HG02571 (cell line): ENCODE data around the gene OGFOD3.

Experiments
- ATAC-seq: cut with Tn5 transposase; IDR thresholded peaks from one replicate; pipeline ENCODE4 v1.9.1; 2021; ENCODE audit warnings: mild to moderate bottlenecking, moderate library complexity; ENCODE audit not compliant: unreplicated experiment

OGFOD3 gene

DNA sequence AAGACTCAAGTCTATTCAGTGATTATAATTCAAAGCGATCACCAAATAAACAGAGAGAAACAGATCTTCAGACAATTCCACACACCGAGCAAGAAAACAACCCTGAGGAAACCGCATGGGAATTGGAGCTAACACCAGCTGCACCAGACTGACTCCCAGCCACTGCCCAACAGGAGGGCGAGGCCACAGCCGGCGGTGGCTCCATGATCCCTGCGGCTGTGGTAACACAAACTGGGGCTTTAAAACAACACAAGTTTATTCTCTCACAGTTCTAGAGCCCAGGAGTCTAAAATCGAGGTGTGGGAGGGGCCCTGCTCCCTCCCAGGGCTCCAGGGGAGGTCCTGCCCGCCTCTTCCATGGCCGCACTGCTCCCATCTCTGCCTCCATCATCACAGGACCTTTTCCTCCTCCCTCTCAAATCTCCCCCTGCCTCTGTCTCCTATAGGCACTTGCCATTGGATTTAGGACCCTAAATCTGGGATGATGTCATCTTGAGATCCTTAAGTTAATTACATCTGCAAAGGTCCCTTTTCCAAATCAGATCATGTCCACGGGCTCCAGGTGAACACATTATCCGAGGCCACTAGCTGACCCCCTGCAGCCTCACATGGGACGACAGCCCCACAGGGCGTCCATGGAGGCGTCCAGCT, 10.0 kb downstream of the OGFOD3 start:
- no peak for ATAC-seq

DNA sequence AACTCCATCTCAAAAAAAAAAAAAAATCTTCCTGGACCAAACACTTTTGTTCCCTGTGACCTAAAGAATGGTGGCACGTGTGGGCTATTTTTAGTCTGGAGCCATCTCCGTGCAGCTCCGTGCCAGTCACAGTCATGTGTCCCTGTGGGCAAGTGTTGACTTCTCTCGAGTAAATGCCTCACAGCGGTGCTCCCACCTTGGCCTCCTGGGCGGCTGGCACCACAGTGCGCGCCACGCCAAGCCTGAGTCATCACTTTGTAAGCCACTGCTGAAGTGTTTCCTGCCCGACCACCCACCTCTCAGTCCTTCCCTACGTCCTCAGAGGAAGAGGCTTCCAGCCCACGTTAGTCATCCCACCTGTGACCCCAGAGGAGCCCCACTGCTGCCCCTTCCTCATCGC, 11.1 kb downstream of the OGFOD3 start:
- ATAC-seq, result no peak

DNA sequence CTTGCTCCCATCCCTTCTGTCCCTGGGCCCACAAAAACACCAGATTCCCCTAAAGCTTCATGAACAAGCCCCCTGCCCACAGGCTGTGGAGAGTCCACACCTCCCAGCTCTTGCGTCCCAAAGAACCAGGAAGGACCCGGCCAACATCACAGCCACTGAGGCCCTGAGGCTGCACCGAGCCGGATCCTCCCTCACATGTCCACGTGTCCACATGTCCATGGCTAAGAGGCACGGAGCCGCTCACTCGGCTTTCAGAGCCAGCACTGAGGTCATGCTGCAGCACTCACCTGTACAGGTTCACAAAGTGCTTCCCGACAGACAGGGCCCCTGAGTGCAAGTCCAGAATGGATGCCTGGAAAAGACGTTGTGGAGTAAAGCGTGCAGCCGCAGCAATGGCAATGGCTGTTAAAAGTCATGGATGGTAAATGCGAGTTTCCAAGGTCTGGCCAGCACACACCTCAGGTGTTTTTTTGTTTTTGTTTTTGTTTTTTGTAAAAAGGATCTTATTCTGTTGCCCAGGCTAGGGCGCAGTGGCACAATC, 12.2 kb downstream of the OGFOD3 start:
- ATAC-seq, result no peak

DNA sequence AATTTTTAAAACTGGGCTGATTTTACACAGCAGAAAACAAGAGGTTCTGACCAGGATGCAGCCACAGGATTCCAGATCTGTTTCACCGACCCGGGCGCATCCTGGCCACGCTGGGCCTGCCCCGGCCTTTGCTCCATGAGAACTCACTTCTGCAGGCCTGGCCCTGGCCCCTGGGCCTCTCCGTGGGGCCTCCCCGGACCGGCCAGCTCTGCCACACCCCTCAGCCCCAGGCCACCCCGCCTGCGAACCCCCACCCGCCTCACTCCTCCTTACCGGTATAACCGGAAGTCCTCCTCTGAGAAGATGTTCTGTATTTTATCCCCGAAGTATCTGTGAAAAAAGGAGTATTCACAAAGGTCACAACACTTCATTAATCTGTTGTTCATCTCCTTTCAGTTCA, 13.3 kb downstream of the OGFOD3 start:
- no peak for ATAC-seq

DNA sequence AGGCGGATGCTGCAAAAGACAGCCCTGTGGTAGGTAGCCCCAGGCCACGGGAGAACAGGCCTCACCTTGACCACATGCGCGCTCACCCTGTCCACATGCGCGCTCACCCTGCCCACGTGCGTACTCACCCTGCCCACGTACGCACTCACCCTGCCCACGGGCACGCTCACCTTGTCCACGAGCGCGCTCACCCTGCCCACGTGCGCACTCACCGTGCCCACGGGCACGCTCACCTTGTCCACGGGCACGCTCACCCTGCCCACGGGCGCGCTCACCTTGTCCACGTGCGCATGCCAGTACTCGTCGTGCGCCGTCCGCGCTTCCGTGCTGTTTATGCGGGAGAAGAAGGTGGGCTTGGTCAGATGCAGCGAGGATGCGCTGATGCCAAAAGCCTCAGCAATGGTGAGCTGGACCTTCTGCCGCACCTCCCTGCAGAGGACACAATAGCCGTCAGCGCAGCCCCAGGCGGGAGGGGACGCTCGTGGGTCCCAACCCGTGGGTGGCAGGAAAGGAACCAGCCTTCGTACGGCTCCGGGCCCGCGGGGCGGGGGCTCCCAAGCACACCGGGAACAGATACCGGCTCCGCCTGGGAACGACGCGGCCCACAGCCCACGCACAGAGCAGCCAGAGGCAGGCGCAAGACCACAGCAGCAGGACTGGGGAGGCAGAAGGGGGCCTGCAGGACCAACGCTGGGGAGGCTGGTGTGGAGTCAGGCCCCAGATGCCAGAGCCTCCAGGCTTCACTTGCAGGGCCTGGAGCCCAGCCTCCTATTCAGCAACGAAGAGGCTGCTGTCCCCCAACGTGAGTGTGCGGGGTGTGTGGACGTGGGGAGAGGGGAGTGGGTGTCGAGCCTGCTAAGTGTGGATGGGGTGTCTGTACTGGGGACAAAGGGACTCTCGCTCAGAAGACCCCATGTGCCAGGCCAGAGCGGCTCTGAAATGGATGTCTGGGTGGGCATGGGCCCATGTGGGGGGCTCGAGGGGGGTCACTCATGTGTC, 14.4 kb downstream of the OGFOD3 start:
- no peak for ATAC-seq

DNA sequence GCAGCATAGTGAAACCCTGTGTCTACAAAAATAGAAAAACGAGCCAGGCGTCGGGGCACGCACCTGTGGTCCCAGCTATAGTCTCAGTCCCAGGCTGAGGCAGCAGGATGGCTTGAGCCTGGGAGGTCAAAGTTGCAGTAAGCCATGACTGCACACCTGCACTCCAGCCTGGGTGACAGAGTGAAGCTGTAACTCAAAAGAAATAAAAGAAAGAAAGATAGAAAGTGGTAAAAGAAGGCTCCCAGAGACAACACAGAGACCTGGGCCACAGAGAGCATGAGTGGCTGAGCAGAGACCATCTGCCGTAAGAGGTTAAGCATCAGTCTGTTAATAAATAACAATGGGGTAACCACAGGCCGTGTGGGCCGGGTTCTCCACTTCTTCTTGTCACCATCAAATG, 15.5 kb downstream of the OGFOD3 start:
- ATAC-seq, result peak; percentile 76

DNA sequence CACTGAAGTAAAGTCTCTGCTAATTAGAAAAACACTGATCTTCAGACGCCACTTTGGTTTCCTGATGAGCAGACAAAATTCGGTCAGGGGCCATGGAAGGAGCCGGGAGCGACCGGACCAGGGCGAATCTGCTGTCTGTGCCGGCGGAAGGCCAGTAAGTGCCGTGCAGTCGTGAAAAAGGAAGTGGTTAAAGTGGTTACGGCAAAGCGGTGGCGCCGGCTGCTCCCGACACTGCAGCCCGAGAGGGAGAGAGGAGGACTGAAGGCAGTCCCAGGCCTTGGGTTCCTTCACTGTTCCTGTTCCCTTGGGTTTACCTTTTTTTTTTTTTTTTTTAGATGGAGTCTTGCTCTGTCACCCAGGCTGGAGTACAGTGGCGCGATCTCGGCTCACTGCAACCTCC, 17.6 kb downstream of the OGFOD3 start:
- ATAC-seq, result no peak

DNA sequence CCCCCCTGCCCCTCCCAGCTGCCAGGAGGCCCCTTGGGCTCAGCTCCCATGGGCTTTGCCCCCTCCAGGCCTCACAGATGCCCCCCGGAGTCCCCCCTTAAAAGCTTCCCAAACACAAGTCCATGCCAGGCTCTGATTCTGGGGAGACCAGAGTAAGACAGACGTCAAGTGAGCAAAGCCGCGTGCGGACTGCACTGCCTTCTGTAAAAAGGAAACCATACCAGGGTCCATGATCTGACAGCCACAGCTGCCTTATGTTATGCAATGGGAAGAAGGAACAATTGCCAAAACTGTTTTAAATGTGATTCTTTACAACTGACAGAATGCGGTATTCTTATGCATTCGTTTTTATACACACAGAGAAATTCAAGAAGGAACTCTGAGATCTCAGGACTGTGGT, 18.2 kb downstream of the OGFOD3 start:
- no peak for ATAC-seq

DNA sequence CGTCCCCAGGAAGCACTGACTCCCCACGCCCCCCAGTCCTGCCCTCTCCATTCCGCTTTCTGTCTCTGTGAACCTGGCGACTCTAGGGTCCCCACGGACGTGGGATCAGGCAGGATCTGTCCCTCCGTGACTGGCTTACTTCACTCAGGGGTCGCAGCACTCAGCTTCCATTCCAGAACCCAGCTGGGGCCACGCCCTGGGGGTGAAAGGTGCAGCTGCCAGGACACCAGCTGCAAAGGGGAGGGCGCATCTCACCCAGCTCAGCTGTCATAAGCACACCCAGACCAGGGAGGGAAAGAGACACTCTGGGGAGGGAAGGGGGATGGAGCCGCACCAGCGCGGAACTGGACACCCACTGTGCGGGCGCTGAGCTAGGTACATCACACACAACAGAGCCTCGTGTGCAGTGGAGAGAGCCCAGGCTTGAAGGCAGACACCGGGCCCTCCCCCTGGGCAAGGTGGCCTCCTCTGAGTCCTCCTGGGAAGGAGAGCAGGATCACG, 18.7 kb downstream of the OGFOD3 start:
- ATAC-seq, result no peak

DNA sequence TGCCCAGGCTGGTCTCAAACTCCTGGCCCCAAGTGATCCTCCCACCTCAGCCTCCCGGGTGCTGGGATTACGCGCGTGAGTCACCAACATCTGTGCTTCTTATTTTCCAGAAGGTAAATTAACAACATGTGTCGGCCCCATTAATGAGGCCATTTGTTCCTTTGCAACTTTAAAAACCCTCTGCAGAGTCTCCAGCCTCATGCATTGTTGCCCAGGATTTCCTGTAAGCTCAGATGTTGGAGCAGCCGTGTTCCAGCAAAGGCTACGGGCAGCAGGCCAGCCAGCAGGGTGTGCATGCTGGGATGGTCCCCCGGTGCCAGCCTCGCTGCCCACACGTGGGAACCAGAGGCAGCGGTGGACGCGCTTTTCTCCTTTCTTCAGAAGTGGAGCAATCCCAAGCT, 19.3 kb downstream of the OGFOD3 start:
- ATAC-seq, result no peak

DNA sequence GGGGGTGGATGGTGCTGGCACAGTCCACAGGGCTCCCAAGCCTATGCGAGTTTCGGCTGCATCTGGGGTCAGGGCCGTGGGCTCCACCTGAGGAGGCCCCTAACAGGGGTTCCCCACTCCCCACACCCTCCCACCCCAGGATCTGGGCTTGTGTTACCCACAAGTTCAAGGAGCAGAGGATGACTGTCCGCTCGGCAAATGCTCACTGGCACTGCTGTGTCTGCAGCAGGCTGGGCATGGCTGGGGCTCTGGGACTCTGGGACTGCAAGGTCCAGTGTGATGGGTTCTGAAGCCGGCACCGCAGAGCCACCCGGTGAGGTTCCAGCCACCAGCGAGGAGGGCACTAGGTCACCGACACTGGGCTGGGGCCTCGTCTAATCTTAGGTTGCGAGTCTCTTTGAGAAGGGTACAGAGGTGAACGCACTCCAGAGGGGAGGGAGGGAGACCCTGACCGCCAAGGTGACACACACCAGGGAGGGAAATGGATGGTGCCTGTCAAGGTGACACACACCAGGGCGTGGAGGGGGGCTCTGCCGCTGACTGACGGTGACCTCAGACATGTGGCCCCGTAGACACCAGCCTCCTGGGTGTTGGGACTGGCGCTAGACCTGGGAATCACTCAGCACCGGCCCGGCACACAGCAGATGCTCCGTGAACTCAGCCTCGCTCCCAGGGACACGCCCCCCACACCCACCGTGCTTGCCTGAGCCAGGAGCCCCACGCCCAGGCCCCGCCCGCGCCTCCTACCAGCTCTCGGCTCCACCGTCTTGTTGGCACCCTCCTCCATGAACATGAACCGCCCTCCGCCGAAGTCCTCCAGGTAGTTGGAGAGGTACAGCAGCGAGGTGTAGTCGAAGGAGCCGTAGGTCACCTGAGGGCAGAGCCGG, 20.7 kb downstream of the OGFOD3 start:
- ATAC-seq, result no peak

DNA sequence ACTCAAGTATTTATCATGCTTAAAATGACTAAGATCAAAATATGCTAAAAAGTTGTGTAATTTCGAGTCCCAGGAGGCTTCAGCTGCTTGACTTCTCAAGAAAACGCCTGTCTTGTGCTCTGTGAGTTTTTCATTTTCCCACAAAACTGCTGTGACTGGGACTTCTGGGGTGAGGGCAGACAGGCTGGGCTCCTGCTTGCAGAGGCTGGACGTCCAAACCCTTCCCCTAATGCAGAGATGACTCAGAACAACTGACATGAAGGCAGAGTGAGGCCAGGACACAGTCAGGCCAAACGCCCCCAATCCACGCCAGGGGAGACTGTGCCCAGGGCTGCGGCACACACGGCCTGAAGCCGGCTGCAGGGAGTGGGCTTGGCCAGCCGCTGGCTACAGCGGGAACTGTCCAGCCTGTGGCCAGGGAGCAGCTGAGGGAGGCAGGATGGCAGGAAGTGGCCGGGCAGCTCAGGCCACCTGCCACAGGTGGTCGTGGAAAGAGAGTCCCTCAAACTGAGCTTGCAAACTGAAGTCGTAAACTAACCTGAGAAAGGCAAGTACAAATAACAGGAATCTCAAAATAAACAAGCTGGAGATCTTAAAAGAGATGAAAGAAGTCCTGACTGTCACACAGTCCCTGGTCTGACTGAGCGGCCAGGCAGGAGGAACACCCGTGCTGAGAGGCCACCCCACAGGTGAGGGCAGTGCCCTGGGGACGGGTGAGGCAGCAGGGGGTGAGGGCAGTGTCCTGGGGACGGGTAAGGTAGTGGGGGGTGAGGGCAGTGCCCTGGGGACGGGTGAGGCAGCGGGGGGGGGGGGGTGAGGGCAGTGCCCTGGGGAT, 21.6 kb downstream of the OGFOD3 start:
- no peak for ATAC-seq

DNA sequence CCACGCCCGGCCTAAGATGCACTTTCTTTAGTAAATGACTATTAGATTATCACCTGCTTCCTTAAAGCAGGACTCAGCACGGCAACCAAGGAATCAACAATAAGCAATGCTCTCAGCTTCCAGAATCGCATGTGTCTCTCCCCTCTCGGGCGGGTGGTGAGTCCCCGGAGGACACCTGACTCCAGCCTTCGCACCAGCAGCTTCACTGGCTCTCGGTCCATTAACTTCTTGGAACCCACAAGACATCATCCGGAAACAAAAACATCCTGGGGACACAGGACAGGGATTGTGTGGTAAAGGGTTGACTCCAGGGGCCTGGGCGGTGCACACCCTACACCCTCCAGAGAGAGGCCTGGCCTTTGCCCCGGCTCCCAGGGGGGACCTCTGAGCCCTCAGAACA, 24.1 kb downstream of the OGFOD3 start:
- ATAC-seq, result no peak

DNA sequence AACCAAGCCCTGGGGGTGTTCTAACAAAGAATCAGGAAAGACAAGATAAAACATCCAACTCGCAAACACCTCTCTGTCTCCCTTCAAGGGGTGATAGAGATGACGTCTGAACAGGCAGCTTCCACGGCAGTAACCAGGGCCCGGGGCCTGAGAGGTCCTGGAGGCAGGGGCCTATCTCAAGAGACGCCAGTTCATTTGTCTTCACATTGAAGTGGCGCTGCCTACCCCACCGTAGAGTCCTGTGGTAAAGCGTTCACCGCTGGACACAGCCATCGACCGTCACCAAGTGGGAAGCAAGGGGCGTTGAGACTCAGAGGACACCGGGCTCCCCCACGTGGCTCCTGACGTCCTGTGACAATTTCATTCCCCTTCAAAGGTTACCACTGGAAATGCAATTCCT, 25.4 kb downstream of the OGFOD3 start:
- ATAC-seq, result no peak

DNA sequence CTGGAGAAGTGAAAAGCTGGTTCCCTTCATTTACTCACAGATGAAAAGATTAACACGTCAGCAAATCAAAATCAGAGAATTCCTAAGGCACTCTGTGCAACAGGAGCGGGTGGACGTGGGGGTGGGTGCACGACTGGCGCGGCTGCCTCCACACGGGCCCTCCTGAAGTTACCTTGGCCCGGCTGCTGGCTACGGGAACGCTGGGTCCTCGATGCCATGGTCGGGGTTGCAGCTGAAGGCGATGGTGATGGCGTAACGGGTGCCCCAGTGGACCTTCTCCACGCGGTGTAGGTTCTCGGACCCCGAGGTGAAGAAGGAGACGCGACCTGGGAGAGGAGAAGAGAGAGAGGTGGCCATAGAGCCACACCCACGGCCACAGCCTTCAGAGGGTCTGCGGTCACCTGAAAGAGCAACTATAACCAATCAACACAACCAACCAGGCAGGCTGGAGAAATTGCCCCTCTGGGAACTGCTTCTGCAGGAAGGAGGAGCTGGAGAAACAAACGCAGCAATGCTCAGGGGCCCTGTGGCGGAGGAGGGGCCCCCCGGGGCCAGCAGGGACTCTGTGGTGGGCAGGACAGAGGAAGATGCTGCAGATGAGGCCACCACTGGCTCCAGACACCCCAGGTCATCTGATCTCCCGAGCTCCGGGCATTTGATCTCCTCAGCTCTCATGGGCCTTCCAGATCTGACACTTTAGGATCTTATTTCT, 26.0 kb downstream of the OGFOD3 start:
- ATAC-seq, result no peak

DNA sequence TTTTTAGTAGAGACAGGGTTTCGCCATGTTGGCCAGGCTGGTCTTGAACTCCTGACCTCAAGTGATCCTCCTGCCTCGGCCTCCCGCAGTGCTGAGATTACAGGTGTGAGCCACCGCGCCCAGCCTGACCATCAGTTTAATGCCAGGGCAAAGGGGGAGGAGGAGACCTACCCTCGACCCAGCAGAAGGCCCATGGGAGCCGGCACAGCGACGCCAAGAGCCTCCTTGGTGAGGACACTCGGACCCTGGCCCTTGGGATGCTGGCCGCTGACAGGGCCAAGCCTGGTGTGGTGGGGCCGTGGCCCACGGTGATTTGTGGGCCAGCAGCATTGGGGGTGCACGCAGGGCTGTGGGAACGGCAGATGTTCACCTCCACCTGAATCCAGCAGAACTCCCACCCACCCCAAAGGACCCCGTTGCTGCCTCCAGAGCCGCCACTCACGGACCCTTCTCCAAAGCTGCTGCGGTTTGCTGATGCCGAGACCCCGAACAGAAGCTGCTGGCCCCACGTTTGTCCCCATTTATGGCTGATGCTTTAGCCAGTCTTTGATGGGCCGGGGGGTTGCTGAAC, 26.8 kb downstream of the OGFOD3 start:
- no peak for ATAC-seq

DNA sequence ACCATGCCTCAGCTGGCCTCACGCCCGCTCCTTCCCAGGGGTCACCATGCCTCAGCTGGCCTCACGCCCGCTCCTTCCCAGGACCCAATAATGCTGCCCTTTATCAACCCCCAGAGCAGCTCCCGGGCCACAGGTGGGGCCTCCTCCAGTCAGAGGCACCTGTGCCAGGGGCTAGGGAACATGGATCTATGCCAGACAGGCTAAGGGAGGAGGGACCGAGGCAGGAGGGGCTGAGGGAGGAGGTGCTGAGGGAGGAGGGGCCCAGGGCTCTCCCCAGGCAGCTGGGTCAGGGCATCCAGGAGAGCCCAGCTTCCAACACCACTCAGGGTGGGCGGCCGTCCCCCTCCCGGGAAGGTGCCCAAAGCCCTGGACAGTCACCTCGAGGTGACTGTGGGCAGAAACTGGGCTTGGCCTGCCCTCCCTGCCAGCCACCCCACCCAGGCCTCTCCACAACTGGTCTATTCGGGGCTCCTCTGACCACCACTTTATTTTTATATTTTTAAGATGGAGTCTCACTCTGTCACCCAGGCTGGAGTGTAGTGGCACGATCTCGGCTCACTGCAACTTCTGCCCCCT, 27.4 kb downstream of the OGFOD3 start:
- ATAC-seq, result no peak

DNA sequence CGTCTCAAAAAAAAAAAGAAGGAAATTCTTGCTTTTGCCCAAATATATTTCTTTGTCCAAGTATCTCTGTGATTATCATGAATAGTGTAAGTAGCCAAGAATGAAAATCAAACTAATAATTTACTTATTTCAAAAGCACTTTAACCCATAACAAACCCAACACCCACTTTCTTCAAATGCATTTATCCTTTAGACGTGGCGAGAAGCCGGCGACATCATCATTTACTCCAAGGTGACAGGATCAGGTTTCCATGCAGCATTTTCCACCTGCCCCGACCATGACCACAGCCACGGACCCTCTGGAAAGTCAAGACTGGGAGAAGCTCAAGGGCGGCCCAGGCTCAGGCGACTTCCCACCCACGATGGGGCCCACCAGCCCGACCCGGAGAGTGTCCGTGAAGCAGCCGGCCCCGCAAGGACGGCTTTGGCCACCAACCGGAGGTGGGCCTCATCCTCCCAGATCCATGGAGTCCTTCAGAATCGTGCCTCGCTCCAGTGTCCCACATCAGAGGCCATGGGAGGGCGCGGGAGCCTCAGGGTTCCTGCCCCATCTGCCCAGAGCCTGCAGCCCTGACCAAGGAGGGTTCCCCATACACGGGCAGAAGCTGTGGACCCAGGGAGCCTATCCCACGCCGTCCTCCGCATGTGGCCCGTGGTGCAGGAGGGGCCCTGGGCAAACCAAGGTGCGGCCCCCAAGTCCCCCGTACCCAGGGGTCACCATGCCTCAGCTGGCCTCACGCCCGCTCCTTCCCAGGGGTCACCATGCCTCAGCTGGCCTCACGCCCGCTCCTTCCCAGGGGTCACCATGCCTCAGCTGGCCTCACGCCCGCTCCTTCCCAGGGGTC, 28.1 kb downstream of the OGFOD3 start:
- ATAC-seq, result no peak
